Right cardiac atrium (tissue), 5 donors: ENCODE data around the gene ANK3. TPM values are rescaled to one million over a fixed set of nuclear protein-coding genes. Genes with fewer than 3 reads are reported as not detected.
A peak's percentile ranks its signal among the peaks of the same experiment; 100 is the strongest.

ENCODE experiments used
- ATAC-seq, 2 donors: fragments of 200-7000 bp; cut with Tn5 transposase; one replicate each; pipeline versions ENCODE4 v1.8.0 to v1.9.1; 2020; ENCODE audit warnings: moderate library complexity in 2 of 2, mild to moderate bottlenecking in 1 of 2
- DNase-seq, 3 donors: peaks; one replicate each; pipeline ENCODE4 v3.0.0-alpha.2; 2020
- H3K27ac ChIP-seq: one replicate; pipeline ENCODE4 v1.5.1; 2013; ENCODE audit warnings: mild to moderate bottlenecking, low read length, control low read depth, moderate library complexity
- H3K27me3 ChIP-seq: one replicate; pipeline ENCODE4 v1.6.1; 2013; ENCODE audit not compliant: control insufficient read depth, insufficient read depth
- H3K4me1 ChIP-seq: one replicate; pipeline ENCODE4 v1.6.1; 2013; ENCODE audit warnings: low read length; ENCODE audit not compliant: control insufficient read depth, insufficient read depth
- H3K4me3 ChIP-seq: one replicate; pipeline ENCODE4 v1.5.1; 2013; ENCODE audit warnings: low read length, control low read depth
- H3K9me3 ChIP-seq: one replicate; pipeline ENCODE4 v1.6.1; 2013; ENCODE audit warnings: low read length; ENCODE audit not compliant: control insufficient read depth
- whole genome bisulfite sequencing: extraction: QIAGEN DNeasy Blood & Tissue Kit; methylation state at CpG from one replicate; pipeline ENCODE4 v1.1.7; 2013; 5-methylcytosine and 5-hydroxymethylcytosine counted together
- intact Hi-C, 4 donors: fragments of 100-400 bp; cut with DNase I; formaldehyde crosslinking; loops; one replicate each; pipeline versions ENCODE4 v1.11.0 to v1.14.0; 2022 to 2023
- polyA plus RNA-seq: library from polyadenylated mRNA; stranded (reverse); fragments of 200-250 nt; gene quantifications from one replicate; pipeline ENCODE4 v1.2.3, GENCODE V29; 2013
- total RNA-seq, 4 donors: library from RNA; stranded (reverse); fragmentation: NEBNext Ultra II Directional; extraction: Animal tissue kit (Norgen Biotek cat#: 25700); gene quantifications; one replicate each; pipeline ENCODE4 v1.2.1, GENCODE V29; 2021
- donor health status: healthy with polysubstance abuse.
- donor health status: DM: no; HTN: yes; CAD: no.
- donor health status: DM: no; HTN: no; CAD: no.
- donor health status: DM: no; HTN: yes; CAD: no; lungs with severe emphysema.
- donor health status: DM: yes; HTN: yes; CAD: no.

The ANK3 gene
- total and polyA plus RNA-seq, 5 donors, result 59.8 to 196 (median 171) TPM

- WGBS, result 78% methylated on average over 2 of the region's 2 CpGs
- Histone ChIP-seq H3K27me3 (no peaks in the 10 kb centered on the region), H3K4me1 (no peaks in the 10 kb centered on the region), H3K9me3 (no peaks in the 10 kb centered on the region), H3K27ac (no peak overlapping the region), H3K4me3 (no peak overlapping the region)
- peak in 1 of 2 donors; percentile 26 for ATAC-seq
- no peak for DNase-seq
- intact Hi-C loops, result no loop called here
These were observed 4.8 kb upstream of the ANK3 start for GRCh38 chr10:60394446-60394845.

DNA sequence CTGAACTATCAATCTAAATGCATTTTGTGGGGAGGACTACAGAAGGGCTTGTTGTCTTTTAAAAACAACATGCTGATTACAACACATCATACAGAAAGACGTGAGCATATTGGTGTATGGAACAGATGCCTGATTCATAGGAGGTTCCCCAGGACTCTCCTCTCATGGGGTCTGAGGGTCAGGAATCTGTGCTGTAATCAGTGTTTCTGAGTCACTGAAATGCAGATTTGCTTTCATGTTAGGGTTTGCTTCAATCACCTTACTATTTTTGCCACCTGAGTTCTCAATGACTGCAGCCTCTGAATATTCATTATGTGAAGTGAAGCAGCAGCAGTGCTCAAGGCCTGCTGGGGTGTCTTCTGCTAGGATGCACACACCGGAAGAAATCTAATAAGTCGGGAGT, 550 bp upstream of the ANK3 start:
- Histone ChIP-seq H3K9me3 (no peaks in the 10 kb centered on the region), H3K4me1 (no peaks in the 10 kb centered on the region), H3K4me3 (no peak overlapping the region), H3K27ac (no peak overlapping the region), H3K27me3 (no peaks in the 10 kb centered on the region)
- DNase-seq, result no peak
- no peak for ATAC-seq
- 75% methylated on average over 3 of the region's 3 CpGs for WGBS
- intact Hi-C loops, result no loop called here

- DNase-seq, result peak in 1 of 3 donors; percentile 36
- WGBS, result 65% methylated on average over 7 of the region's 7 CpGs
- no peak for ATAC-seq
These were observed 870 bp downstream of the ANK3 start for GRCh38 chr10:60388709-60389301.

GRCh38 chr10:60388116-60388625, 1.5 kb downstream of the ANK3 start:
- WGBS, result 85% methylated on average over 2 of the region's 2 CpGs

More at GRCh38 chr10:60388709-60389301, 870 bp downstream of the ANK3 start:
- Histone ChIP-seq H3K4me1 (peaks cover 5% of the 10 kb centered on the region), H3K9me3 (no peaks in the 10 kb centered on the region), H3K27ac (no peak overlapping the region), H3K27me3 (no peaks in the 10 kb centered on the region), H3K4me3 (no peak overlapping the region)
- intact Hi-C loops, result no loop called here

GRCh38 chr10:60387531-60387930, 2.1 kb downstream of the ANK3 start:
- Histone ChIP-seq H3K27me3 (no peaks in the 10 kb centered on the region), H3K9me3 (no peaks in the 10 kb centered on the region), H3K27ac (no peak overlapping the region), H3K4me3 (no peak overlapping the region), H3K4me1 (peaks cover 5% of the 10 kb centered on the region)
- DNase-seq (no peak), ATAC-seq (no peak)
- WGBS, result 86% methylated on average over 2 of the region's 2 CpGs
- intact Hi-C loops, result no loop called here

More at GRCh38 chr10:60388116-60388625, 1.5 kb downstream of the ANK3 start:
- Histone ChIP-seq H3K9me3 (no peaks in the 10 kb centered on the region), H3K27me3 (no peaks in the 10 kb centered on the region), H3K4me1 (peaks cover 5% of the 10 kb centered on the region), H3K4me3 (no peak overlapping the region), H3K27ac (no peak overlapping the region)
- intact Hi-C loops, result no loop called here
- no peak for ATAC-seq
- no peak for DNase-seq

DNA sequence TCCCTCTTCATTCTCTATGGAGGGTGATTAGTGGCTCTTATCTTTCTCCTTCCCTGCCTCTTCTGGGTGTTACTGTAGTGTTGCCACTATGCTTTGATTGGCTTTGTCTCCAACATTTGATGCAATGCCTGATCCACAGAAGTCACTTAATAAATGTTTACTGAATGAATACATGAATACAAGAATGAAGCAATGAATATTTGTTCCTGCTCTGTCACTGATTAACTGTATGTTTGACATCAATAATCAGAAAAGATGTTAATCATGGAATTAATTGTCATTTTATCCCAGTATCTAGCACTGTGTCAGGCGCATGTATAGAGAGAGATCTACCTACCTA, 4.3 kb downstream of the ANK3 start:
- H3K27ac ChIP-seq, result no peak overlapping the region
- intact Hi-C loops, result no loop called here
- no peak for ATAC-seq

DNA sequence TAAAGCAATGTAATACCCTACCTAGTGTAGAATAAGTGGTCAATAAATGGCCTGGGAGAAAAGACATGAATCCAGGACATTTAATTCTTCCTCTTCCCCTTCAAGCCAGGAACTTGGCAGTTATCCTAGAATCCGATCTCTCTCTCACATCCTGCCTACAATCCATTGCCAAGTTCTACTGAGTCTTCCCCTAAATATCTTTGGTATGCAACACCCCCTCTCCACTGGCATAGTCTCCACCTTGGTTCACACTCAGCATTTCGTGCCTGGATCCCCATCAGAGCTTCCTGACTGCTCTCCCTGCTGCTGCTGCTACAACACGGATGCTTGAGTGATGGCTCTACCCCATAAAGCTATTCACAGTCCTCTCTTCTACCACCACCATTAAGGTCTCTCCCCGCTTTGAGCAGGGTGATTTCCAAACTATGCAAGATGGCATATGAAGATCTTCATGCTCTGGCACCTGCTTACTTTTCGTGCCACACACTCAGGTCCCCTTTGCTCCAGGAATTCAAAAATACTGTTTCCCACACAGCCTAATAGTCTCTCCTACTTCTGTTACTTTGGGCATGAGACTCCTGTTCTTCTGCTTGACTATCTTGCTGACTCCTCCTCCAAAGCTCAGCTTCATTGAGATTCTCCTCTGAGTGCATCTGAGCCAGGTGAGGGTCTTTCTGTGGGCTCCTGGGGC, 4.8 kb downstream of the ANK3 start:
- intact Hi-C loops, result no loop called here
- peak; percentile 89 to 91 for ATAC-seq
- Histone ChIP-seq H3K4me3 (no peak overlapping the region), H3K4me1 (peaks cover 5% of the 10 kb centered on the region), H3K27ac (no peak overlapping the region), H3K9me3 (no peaks in the 10 kb centered on the region), H3K27me3 (no peaks in the 10 kb centered on the region)
- DNase-seq, result peak in 2 of 3 donors; percentile 23 to 47
- 33% methylated on average over 5 of the region's 5 CpGs for WGBS

More for the DNA sequence above, 4.3 kb downstream of the ANK3 start:
- no peak for DNase-seq
- Histone ChIP-seq H3K4me3 (no peak overlapping the region), H3K4me1 (peaks cover 5% of the 10 kb centered on the region), H3K9me3 (no peaks in the 10 kb centered on the region), H3K27me3 (no peaks in the 10 kb centered on the region)
- 96% methylated on average over 1 of the region's 1 CpG for WGBS

DNA sequence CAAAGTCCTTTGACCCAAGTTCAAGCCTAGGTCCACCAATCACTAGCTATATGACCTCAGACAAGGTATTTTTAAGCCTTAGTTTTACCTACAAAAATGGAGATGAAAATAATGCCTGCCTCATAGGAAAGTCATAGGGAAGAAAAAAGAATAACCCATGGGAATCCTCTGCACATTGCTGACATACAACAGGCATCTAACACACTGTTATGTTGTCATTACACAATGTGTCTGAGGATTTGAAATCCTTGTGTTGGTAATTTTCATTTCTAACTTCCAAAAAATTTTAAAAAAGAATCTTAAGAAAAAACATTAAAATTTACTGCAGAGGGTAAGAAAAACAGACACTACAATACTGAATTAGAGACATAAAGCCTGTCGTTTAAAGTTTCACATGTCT, 5.7 kb downstream of the ANK3 start:
- Histone ChIP-seq H3K27me3 (no peaks in the 10 kb centered on the region), H3K27ac (no peak overlapping the region), H3K4me3 (no peak overlapping the region), H3K4me1 (peaks cover 5% of the 10 kb centered on the region), H3K9me3 (no peaks in the 10 kb centered on the region)
- no peak for DNase-seq
- intact Hi-C loops, result no loop called here
- WGBS, result 65% methylated on average over 1 of the region's 1 CpG
- no peak for ATAC-seq

DNA sequence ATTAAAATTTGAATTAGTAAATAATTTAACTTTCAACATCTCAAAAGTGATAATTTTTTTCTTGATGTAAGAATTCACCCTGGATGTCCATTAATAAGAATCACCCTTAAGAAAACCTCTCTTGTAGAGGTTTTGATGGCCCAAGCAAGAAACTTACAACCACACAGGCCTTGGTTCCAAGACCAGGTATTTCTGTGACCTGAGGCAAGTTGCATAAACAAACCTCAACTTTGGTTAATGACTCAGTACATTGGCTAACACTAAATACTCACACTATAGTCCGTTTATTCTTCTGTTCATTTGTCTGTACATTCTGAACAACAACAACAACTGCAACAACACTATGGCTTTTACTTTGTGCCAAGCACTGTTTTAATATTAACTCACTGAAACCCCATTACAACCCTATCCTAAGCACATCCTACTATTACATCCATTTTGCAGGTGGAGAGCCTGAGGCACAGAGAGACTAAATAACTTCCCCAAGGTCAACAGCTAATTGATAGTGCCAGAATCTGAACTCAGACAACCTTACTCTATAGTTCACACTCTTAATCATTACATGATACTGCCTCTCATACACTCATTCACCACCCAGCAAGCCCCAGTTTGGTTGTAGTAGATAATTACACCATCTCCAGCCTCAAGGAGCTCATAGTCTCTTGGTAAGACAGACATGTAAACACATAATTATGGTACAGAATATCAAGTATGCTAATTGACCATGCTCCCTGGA, 6.6 kb downstream of the ANK3 start:
- ATAC-seq (no peak), DNase-seq (no peak)
- H3K9me3 ChIP-seq, result no peaks in the 10 kb centered on the region
- H3K27ac ChIP-seq, result no peak overlapping the region
- WGBS, result 86% methylated on average over 1 of the region's 1 CpG
- H3K4me3 ChIP-seq, result no peak overlapping the region
- intact Hi-C loops, result no loop called here
- no peaks in the 10 kb centered on the region for H3K27me3 ChIP-seq
- peaks cover 5% of the 10 kb centered on the region for H3K4me1 ChIP-seq

DNA sequence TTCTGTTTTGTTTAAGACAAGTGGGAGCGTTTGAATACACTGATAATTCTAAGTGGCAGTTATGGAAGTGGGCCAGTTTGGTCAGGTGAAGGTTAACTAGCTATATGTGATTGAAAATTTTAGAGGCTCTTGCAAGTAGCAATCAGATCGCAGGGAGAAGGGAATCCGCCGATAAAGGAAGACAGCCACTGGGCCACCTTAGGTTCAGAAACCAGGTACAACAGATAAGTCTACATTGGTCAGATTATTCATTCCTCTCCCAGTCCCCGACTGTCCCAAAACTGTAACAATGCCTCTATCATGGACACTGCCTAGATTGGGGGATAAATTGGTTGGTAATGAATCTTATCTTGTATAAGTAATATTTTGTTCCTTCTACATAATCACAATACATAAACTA, 8.9 kb downstream of the ANK3 start:
- Histone ChIP-seq H3K27me3 (no peaks in the 10 kb centered on the region), H3K4me1 (peaks cover 6% of the 10 kb centered on the region), H3K9me3 (no peaks in the 10 kb centered on the region), H3K4me3 (no peak overlapping the region), H3K27ac (no peak overlapping the region)
- ATAC-seq, result no peak
- WGBS, result 92% methylated on average over 5 of the region's 5 CpGs
- no peak for DNase-seq
- intact Hi-C loops, result no loop called here

DNA sequence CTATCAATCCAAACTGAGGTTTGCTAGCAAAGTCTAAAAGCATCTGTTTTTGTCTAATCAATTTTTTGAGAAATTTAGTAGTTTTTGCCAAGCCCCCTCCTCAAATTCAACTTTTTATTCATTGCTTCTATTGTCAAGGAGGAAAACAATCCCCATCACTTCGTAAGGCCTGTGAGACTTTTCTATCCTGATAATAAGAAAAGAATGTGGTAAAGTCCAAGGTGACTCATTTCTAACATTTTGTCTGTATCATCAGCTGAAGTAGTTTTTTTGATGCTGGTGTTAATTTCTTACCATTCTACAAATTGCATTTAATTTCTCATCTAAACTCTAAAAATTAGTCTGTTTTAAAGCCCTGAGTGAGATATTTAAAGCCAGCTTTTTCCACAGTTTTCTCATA, 11.7 kb downstream of the ANK3 start:
- ATAC-seq (no peak), DNase-seq (no peak)
- Histone ChIP-seq H3K27me3 (no peaks in the 10 kb centered on the region), H3K9me3 (no peaks in the 10 kb centered on the region), H3K27ac (no peak overlapping the region), H3K4me3 (no peak overlapping the region), H3K4me1 (peaks cover 2% of the 10 kb centered on the region)
- intact Hi-C loops, result no loop called here
- 83% methylated on average over 1 of the region's 1 CpG for WGBS
